B cell (primary cell): ENCODE data around the gene NTMT1. TPM values are rescaled to one million over a fixed set of nuclear protein-coding genes. Genes with fewer than 3 reads are reported as not detected.

ENCODE experiments used
- ATAC-seq: fragments of 200-7000 bp; cut with Tn5 transposase; one replicate; pipeline ENCODE4 v1.10.0; 2021; ENCODE audit warnings: low read depth, mild to moderate bottlenecking, moderate number of reproducible peaks, moderate library complexity
- CTCF ChIA-PET: fragments of 350-600 bp; sonication (Branson Sonifier 250); formaldehyde crosslinking; loops from one replicate; lab custom pipeline; 2021; ENCODE audit warnings: antibody characterized with exemption, inconsistent platforms; lab: Charles Lee
- POLR2A ChIA-PET: fragments of 350-600 bp; sonication (Branson Sonifier 250); formaldehyde crosslinking; loops from one replicate; lab custom pipeline; 2021; ENCODE audit warnings: antibody characterized with exemption; lab: Charles Lee
- DNase-seq: peaks from one replicate; pipeline ENCODE4 v3.0.0; 2013
- H2AFZ ChIP-seq: 2 replicates; pipeline ENCODE4 v1.6.1; 2012; ENCODE audit warnings: mild to moderate bottlenecking, low read depth, low read length; ENCODE audit not compliant: insufficient read depth, poor library complexity, severe bottlenecking
- H3K27ac ChIP-seq, 2 donors: 1 replicate in 1 of 2; 2 replicates in 1 of 2; pipeline ENCODE4 v1.5.1; 2012 to 2013; ENCODE audit warnings: low read length in 2 of 2, mild to moderate bottlenecking in 2 of 2, moderate library complexity in 1 of 2
- H3K27me3 ChIP-seq, 4 experiments: fragments of 200-600 bp in 1 of 4; sonication (generic) in 1 of 4; replicated peaks in 1 of 4; 1 replicate in 2 of 4; 2 replicates in 2 of 4; pipeline versions ENCODE4 v1.6.1 to v1.7.0; 2013 to 2016; ENCODE audit warnings: low read length in 3 of 4, mild to moderate bottlenecking in 2 of 4, mixed read lengths in 1 of 4, moderate library complexity in 1 of 4; ENCODE audit not compliant: insufficient read depth in 4 of 4, control insufficient read depth in 3 of 4; ENCODE audit errors: control extremely low read depth in 1 of 4
- H3K36me3 ChIP-seq, 2 experiments: replicated peaks in 1 of 2; 1 replicate in 1 of 2; 2 replicates in 1 of 2; pipeline versions ENCODE4 v1.6.1 to v1.7.1; 2013; ENCODE audit warnings: low read length in 1 of 2; ENCODE audit not compliant: insufficient read depth in 2 of 2, control insufficient read depth in 1 of 2; ENCODE audit errors: control extremely low read depth in 1 of 2, extremely low read depth in 1 of 2
- H3K4me1 ChIP-seq, 2 donors: fragments of 200-600 bp in 1 of 2; sonication (generic) in 1 of 2; 1 replicate in 1 of 2; 2 replicates in 1 of 2; pipeline versions ENCODE4 v1.5.1 to v1.6.1; 2013 to 2017; ENCODE audit warnings: low read length in 2 of 2; ENCODE audit not compliant: control insufficient read depth in 2 of 2, insufficient read depth in 2 of 2
- H3K4me2 ChIP-seq: replicated peaks from 2 replicates; pipeline ENCODE3; 2012; ENCODE audit warnings: mild to moderate bottlenecking, low read depth, low read length; ENCODE audit not compliant: poor library complexity, severe bottlenecking
- H3K4me3 ChIP-seq, 5 experiments: fragments of 200-600 bp in 1 of 5; sonication (generic) in 1 of 5; 1 replicate in 3 of 5; 2 replicates in 2 of 5; pipeline versions ENCODE4 v1.5.1 to v1.7.0; 2011 to 2016; ENCODE audit warnings: low read length in 4 of 5, mild to moderate bottlenecking in 4 of 5, low read depth in 2 of 5, control low read depth in 1 of 5, moderate library complexity in 1 of 5; ENCODE audit not compliant: insufficient read depth in 1 of 5; ENCODE audit errors: control extremely low read depth in 1 of 5, extremely low read depth in 1 of 5
- H3K79me2 ChIP-seq: fragments of 200-600 bp; sonication (generic); one replicate; pipeline ENCODE4 v1.6.0; 2016; ENCODE audit warnings: low read length; ENCODE audit not compliant: control insufficient read depth, insufficient read depth
- H3K9ac ChIP-seq: fragments of 200-600 bp; sonication (generic); 2 replicates; pipeline ENCODE4 v1.6.1; 2017; ENCODE audit warnings: mild to moderate bottlenecking, low read length, moderate library complexity
- H3K9me3 ChIP-seq, 3 donors: one replicate each; pipeline versions ENCODE4 v1.6.1 to v1.7.1; 2013; ENCODE audit warnings: low read length in 2 of 3; ENCODE audit not compliant: control insufficient read depth in 2 of 3, insufficient read depth in 1 of 3; ENCODE audit errors: control extremely low read depth in 1 of 3
- H4K20me1 ChIP-seq: 2 replicates; pipeline ENCODE4 v1.6.0; 2012; ENCODE audit warnings: mild to moderate bottlenecking, low read length; ENCODE audit not compliant: insufficient read depth, control insufficient read depth, poor library complexity, severe bottlenecking
- H3K27ac Mint-ChIP-seq: one replicate; pipeline ENCODE4 v1.8.0; 2021; ENCODE audit warnings: mixed read lengths
- H3K27me3 Mint-ChIP-seq: one replicate; pipeline ENCODE4 v1.8.0; 2021; ENCODE audit warnings: mixed read lengths
- H3K4me1 Mint-ChIP-seq: one replicate; pipeline ENCODE4 v1.8.0; 2021; ENCODE audit warnings: mixed read lengths
- H3K4me3 Mint-ChIP-seq: one replicate; pipeline ENCODE4 v1.8.0; 2021; ENCODE audit warnings: mixed read lengths
- H3K9me3 Mint-ChIP-seq: one replicate; pipeline ENCODE4 v1.8.0; 2022; ENCODE audit warnings: mixed read lengths; ENCODE audit not compliant: insufficient read depth
- CTCF ChIP-seq: fragments of 200-600 bp; IDR thresholded peaks from one replicate; pipeline ENCODE4 v1.8.0; 2022; ENCODE audit warnings: antibody characterized with exemption, mild to moderate bottlenecking
- EZH2 ChIP-seq: IDR thresholded peaks from 2 replicates; pipeline ENCODE4 v1.6.1; 2012; ENCODE audit warnings: borderline replicate concordance, low read depth, mild to moderate bottlenecking, moderate library complexity, low read length; ENCODE audit not compliant: insufficient read depth, poor library complexity, severe bottlenecking
- WGBS: methylation state at CpG from one replicate; pipeline ENCODE4 v1.1.5; 2013; ENCODE audit warnings: missing lambda C conversion rate; ENCODE audit not compliant: insufficient coverage; 5-methylcytosine and 5-hydroxymethylcytosine counted together
- intact Hi-C: fragments of 100-400 bp; cut with micrococcal nuclease; formaldehyde crosslinking; loops from one replicate; pipeline ENCODE4 v1.10.0; 2022
- polyA plus RNA-seq: library from polyadenylated mRNA; depleted of rRNA; stranded (reverse); fragments of >200 nt; gene quantifications from 2 replicates; pipeline ENCODE4 v1.2.3, GENCODE V29; 2012
- total RNA-seq, 2 donors: library from RNA; stranded (reverse); fragments of 120-200 nt in 1 of 2; gene quantifications; 1 replicate in 1 of 2; 2 replicates in 1 of 2; pipeline versions ENCODE4 v1.2.3 to v1.2.4, GENCODE V29; 2013 to 2022

The NTMT1 gene
- total and polyA plus RNA-seq, 2 donors (not counting 1 experiment from before 2014, with no cell fraction given), result 21.8 to 35.3 TPM

GRCh38 chr9:129585352-129585751, 40.6 kb upstream of the NTMT1 start:
- H3K4me3 Mint-ChIP-seq, result no peak overlapping the region
- H3K27ac Mint-ChIP-seq, result no peak overlapping the region
- Histone ChIP-seq H3K36me3 (no peaks in the 10 kb centered on the region), H3K4me2 (no peak overlapping the region), H4K20me1 (no peaks in the 10 kb centered on the region), H3K27me3 (peaks cover 0 to 3% (median 0%) of the 10 kb centered on the region in 4 experiments), H3K9ac (no peak overlapping the region), H3K9me3 (peaks cover 0 to 5% (median 3%) of the 10 kb centered on the region in 3 donors), H3K79me2 (no peaks in the 10 kb centered on the region), H2AFZ (no peak overlapping the region), H3K4me3 (no peak overlapping the region), H3K27ac (no peak overlapping the region), H3K4me1 (peaks cover 8 to 11% of the 10 kb centered on the region in 2 donors)
- peaks cover 33% of the 10 kb centered on the region for H3K27me3 Mint-ChIP-seq
- TF ChIP-seq EZH2 (no peak), CTCF (no peak)
- ChIA-PET CTCF (interaction anchor here (1.1 kb wide), 1 partner anchor 278 kb away, joined by 3 read pairs; no protein-coding TSS in a partner anchor), POLR2A (interaction anchor here (0.7 kb wide), 1 partner anchor 10 kb away, joined by 6 read pairs; no protein-coding TSS in a partner anchor)
- WGBS, result no CpG with 5 or more reads among the region's 1 CpG
- DNase-seq (no peak), ATAC-seq (no peak)
- intact Hi-C loops, result no loop called here
- H3K4me1 Mint-ChIP-seq, result peaks cover 10% of the 10 kb centered on the region
- no peaks in the 10 kb centered on the region for H3K9me3 Mint-ChIP-seq

GRCh38 chr9:129586245-129586644, 39.7 kb upstream of the NTMT1 start:
- Histone ChIP-seq H3K9me3 (peaks cover 0 to 3% (median 0%) of the 10 kb centered on the region in 3 donors), H4K20me1 (no peaks in the 10 kb centered on the region), H3K79me2 (no peaks in the 10 kb centered on the region), H2AFZ (no peak overlapping the region), H3K4me3 (no peak overlapping the region), H3K27me3 (no peaks in the 10 kb centered on the region), H3K4me2 (no peak overlapping the region), H3K27ac (no peak overlapping the region), H3K36me3 (no peaks in the 10 kb centered on the region), H3K4me1 (peaks cover 4 to 6% of the 10 kb centered on the region in 2 donors), H3K9ac (no peak overlapping the region)
- no peak for DNase-seq
- TF ChIP-seq EZH2, result no peak
- no peak for TF ChIP-seq CTCF
- CTCF ChIA-PET, result interaction anchor here (0.9 to 1.2 kb wide), 4 partner anchors 10 to 279 kb away, joined by 3 read pairs; no protein-coding TSS in a partner anchor
- no peaks in the 10 kb centered on the region for H3K9me3 Mint-ChIP-seq
- WGBS, result no CpG with 5 or more reads among the region's 1 CpG
- intact Hi-C loops, result no loop called here
- peaks cover 38% of the 10 kb centered on the region for H3K27me3 Mint-ChIP-seq
- ATAC-seq, result no peak
- H3K4me1 Mint-ChIP-seq, result peaks cover 6% of the 10 kb centered on the region
- no peak overlapping the region for H3K27ac Mint-ChIP-seq
- POLR2A ChIA-PET, result interaction anchor here (0.7 kb wide), 1 partner anchor 11 kb away, joined by 6 read pairs; no protein-coding TSS in a partner anchor
- no peak overlapping the region for H3K4me3 Mint-ChIP-seq
